ENCODE measurements around the gene EML6.
A peak's percentile ranks its signal among the peaks of the same experiment; 100 is the strongest.
"Not testable (repeated sequence)": the region's sequence is repeated elsewhere in the genome, so short reads cannot be mapped to it uniquely, and the experiment has no call there.

EML6 gene

DNA sequence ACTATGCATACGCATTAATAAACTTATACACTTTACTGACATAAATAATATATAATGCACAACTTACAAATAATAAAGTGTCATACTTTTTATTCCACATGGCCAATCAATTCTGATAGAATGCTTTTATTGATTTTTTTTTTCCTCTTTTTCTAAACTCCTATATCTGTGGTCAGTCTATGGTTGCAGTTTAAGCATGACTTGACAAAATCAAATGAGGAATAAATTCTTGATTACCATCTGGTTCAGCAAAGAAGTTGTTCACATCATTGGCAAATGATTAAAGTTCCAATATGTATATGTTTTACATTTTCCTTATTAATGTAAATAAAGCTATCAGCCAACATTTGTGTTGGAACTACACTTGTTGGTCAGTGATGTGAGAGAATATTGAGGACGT is 83.5 kb downstream of the EML6 start:
- DNase-seq, result no peak

GRCh38 chr2:54808661-54809060 is 85.2 kb downstream of the EML6 start:
- no peak for DNase-seq

GRCh38 chr2:54809819-54810218 is 86.4 kb downstream of the EML6 start:
- no peak for DNase-seq

DNA sequence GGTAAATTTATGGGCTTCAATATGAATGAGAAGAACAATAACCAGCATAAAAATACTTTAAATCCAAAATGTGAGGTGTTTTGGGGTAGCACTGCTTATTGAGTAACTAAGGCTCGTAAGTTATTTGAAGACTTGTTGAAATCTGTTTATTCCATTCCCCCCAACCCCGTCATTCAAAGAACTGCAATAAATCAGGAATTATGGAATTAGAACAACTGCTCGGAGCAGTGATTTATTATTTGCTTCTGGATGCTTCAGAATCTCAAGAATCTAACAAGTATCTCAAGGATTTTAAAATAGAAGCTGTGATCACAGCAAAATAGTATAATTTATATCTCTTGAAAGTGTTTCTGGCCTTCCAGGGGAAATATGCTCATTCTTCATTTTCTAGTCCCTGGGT is 86.8 kb downstream of the EML6 start:
- DNase-seq, result no peak

DNA sequence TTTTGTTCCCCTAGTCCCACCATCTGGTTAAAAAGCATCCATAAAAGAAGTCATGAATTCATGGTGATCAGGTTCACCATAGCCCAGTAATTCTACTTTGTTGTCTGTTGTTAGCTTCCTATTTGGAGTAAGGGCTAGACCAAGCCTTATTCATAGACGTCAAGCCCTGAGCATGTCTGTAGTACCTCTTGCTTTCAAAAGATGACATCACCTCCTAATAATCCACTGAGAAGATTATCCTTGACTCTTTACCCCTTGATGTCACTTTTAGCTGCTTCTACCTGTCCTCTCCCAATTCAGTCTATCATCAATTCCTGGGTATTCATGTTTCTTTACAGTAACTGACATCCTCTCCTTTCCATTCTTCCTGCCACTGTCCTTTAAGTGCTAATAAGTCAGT is 90.1 kb downstream of the EML6 start:
- no peak for DNase-seq

GRCh38 chr2:54814389-54815147 is 91.1 kb downstream of the EML6 start:
- DNase-seq, result peak in 1 of 3 experiments; percentile 41

- DNase-seq, result no peak
Measured at GRCh38 chr2:54815148-54815539, 91.7 kb downstream of the EML6 start.

GRCh38 chr2:54818226-54818625 is 94.8 kb downstream of the EML6 start:
- DNase-seq, result no peak

- no peak for DNase-seq
Measured at GRCh38 chr2:54820558-54820957, 97.1 kb downstream of the EML6 start.

- DNase-seq, result no peak
Measured at GRCh38 chr2:54824567-54824966, 101.1 kb downstream of the EML6 start.

GRCh38 chr2:54830546-54830945 is 107.1 kb downstream of the EML6 start:
- DNase-seq, result no peak

DNA sequence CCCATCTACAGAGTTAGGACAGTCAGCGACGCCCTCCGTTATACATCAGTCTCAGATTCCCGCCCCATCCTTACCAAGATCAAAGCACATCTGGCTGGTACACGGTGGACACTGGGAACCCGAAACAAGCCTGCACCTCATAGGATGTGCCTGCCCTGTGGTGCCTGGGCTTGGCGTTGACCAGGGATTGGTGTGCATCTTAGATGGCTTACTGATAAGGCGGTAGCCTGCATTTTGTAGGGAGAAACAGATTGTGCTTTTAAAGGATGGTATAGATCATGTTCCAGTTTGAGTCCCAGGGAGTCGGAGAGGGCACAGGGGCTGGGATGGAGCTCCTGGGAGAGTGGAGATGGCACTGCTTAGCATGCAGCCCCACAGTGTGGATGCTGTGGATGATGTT is 108.0 kb downstream of the EML6 start:
- DNase-seq, result no peak

DNA sequence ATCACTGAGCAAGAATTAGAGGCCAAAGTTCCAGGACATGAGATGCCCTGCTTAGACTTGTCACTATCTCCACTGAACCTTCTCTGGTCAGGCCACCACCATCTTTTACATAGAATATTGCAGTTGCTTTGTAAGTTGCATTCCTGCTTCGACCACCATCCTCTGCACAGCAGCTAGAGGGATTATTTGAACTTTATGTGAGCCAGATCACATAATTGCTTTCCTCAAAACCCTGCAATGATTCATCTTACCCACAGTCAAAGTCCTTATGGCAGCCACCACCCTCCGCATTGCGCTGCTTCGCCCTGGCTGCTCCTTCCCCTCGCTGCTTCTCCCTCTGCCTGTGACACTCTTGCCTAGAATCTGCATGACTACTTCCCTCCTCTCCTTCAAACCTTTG is 111.3 kb downstream of the EML6 start:
- no peak for DNase-seq

- no peak for DNase-seq
Measured at GRCh38 chr2:54836477-54836876, 113.0 kb downstream of the EML6 start.

DNA sequence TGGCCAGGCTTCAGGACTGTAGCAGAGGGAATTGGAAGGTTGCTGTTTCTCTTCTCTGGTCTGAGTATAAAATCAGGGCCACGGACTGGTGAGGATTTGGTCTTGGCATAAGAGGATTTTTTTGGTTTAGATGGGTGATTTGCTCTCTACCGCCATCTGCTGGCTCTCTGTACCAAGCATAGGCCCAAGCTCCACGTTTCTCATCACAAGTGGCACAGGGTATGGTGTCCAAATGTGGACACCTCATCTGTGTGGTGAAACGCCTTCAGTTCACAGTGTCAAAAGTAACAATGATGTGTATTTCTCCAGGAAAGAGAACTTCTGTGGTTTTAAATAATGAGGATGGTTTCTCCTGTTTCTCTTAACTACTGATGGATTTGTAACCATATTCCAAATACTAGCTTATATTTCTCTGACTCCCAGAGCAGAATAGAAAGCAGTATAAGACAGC is 115.1 kb downstream of the EML6 start:
- DNase-seq, result peak; percentile 62 to 86 (median 84)

DNA sequence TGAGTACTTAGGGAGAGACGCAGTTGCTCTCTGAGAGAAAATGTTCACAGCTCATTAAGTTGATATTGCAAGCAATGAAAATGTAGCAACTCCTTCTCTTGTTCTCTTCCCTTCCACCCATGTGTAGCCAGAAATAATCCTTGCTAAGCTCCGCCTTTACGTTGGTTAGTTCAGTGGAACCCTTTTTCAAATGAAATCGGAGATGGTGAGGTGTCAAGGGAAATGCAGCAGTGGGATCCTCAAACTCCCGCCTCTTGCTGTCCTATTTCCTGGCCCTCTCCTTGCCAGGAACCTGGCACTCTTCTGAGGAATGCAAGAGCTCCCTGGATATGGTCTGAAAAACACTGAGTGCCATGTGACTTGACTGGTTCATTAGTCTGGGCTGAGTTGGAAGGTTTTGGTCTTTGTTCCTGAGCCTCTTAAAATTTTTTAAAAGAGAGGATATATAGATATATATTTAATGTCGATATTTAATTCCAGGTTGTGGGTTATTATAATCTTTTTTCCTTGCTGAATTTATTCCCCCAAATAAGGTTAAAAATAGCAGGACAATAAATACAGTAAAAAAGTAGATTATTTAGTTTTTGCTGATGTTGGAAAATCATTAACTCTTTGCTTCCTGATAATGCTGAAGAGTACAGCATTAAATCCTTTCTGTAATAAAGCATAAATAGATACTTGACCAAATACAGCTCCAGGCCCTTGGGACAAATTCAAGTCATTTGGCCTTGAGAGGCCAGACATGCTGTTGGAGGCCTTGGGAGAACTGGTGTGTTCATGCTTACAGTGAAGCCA is 116.2 kb downstream of the EML6 start:
- no peak for DNase-seq

DNA sequence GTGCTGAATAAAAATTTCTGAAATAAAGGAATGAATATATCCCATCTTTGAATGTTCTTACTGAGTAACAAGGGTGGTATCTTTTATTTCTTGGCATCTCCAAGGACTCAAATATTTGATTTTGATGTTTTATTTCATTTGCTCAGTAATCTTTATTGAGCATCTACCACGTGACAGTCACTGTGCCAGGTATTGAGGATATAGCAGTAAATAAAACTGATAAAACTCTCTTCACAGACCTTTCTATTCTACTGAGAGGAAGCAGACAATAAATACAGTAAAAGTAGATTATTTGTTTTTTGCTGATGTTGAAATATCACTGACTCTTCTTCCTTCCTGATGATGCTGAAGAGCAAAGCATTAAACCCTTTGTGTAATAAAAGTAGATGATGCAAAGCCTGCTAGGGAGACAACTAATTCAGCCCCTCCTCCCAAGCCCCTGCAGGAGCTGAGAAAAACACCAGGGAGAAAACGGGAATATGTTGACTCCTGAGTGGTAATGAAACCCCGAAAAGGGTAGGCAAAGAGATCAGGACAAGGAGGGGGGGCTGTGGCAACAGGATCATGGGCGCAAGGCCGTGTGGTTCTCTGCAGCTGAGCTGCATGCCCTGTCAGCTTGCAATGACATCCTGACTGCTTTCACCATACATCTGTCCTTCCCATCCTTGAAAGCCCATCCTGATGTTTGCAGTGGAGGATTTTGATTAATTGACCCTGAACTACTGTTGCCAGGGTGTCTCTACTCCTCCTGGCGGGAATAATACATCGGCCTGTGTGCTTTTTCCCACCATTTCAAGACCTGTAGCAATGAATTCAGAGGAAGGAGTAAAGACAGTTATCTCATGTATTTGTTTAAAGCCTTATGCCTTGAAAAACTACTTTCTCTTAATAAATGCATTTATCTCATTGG is 117.4 kb downstream of the EML6 start:
- peak in 2 of 3 experiments; percentile 16 to 61 for DNase-seq

DNA sequence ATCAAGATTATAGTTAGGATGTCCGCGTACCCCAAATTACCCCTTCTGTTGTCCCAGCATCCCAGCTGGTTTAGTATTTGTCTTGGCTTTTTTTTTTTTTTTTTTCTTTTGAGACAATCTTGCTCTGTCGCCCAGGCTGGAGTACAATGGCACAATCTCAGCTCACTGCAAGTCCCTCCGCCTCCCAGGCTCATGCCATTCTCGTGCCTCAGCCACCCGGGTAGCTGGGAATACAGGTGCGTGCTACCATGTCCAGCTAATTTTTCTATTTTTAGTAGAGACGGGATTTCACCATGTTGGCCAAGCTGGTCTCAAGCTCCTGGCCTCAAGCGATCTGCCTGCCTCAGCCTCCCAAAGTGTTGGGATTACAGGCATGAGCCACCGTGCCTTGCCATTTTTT is 118.0 kb downstream of the EML6 start:
- DNase-seq, result not testable (repeated sequence)

DNA sequence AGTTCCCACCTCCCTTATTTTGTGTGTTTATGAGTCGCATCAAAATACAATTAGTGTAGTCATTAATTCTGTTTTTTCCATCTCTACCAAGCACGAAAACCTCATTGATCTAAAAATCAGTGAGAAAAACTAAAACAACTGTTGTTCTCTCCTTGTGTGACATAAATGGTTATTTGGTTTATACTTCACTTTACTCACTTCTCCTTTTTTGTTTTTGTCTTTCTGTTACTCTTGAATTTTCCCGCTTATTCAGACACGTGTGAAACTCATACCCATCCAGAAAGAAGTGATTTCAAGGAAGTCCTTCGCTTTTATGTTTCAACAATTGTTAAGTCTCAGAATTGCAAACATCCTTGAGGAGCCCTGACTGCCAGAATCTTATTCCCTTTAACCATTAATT is 121.6 kb downstream of the EML6 start:
- DNase-seq, result no peak

GRCh38 chr2:54845514-54845913 is 122.1 kb downstream of the EML6 start:
- DNase-seq, result no peak

- no peak for DNase-seq
Measured at GRCh38 chr2:54850171-54851122, 127.0 kb downstream of the EML6 start.

Data from NCI-H1417 (cell line).